ENCODE results near the gene AGBL1.
"Not testable (repeated sequence)": the region's sequence is repeated elsewhere in the genome, so short reads cannot be mapped to it uniquely, and the experiment has no call there.

The AGBL1 gene

GRCh38 chr15:86849136-86849535 is 769.5 kb downstream of the AGBL1 start:
- no peak for DNase-seq

GRCh38 chr15:86849558-86850285 is 770.1 kb downstream of the AGBL1 start:
- no peak for DNase-seq

GRCh38 chr15:86850939-86851338 is 771.3 kb downstream of the AGBL1 start:
- DNase-seq = no peak

- no peak for DNase-seq
Measured at GRCh38 chr15:86852741-86853140, 773.1 kb downstream of the AGBL1 start.

- no peak for DNase-seq
Measured at GRCh38 chr15:86854176-86854575, 774.5 kb downstream of the AGBL1 start.

GRCh38 chr15:86855307-86856291 is 775.9 kb downstream of the AGBL1 start:
- no peak for DNase-seq

- DNase-seq = no peak
Measured at GRCh38 chr15:86857701-86858100, 778.0 kb downstream of the AGBL1 start.

GRCh38 chr15:86863226-86863915 is 783.7 kb downstream of the AGBL1 start:
- no peak for DNase-seq

GRCh38 chr15:86865920-86866319 is 786.2 kb downstream of the AGBL1 start:
- no peak for DNase-seq

GRCh38 chr15:86870846-86871245 is 791.2 kb downstream of the AGBL1 start:
- no peak for DNase-seq

- no peak for DNase-seq
Measured at GRCh38 chr15:86871964-86872363, 792.3 kb downstream of the AGBL1 start.

- no peak for DNase-seq
Measured at GRCh38 chr15:86872782-86873181, 793.1 kb downstream of the AGBL1 start.

GRCh38 chr15:86875067-86875466 is 795.4 kb downstream of the AGBL1 start:
- DNase-seq = no peak

GRCh38 chr15:86876387-86876944 is 796.8 kb downstream of the AGBL1 start:
- no peak for DNase-seq

- DNase-seq = no peak
Measured at GRCh38 chr15:86877171-86877631, 797.5 kb downstream of the AGBL1 start.

GRCh38 chr15:86878844-86879243 is 799.2 kb downstream of the AGBL1 start:
- DNase-seq = not testable (repeated sequence)

GRCh38 chr15:86879250-86880229 is 799.9 kb downstream of the AGBL1 start:
- no peak for DNase-seq

- DNase-seq = no peak
Measured at GRCh38 chr15:86885616-86886015, 805.9 kb downstream of the AGBL1 start.

- no peak for DNase-seq
Measured at GRCh38 chr15:86892774-86893449, 813.2 kb downstream of the AGBL1 start.

- no peak for DNase-seq
Measured at GRCh38 chr15:86894269-86894668, 814.6 kb downstream of the AGBL1 start.

Data from stimulated activated CD8-positive, alpha-beta memory T cell treated with anti-CD3 and anti-CD28 coated beads, Interleukin-4, amount 100 ng/mL, for 48 hours (primary cell).